Epithelial cell of proximal tubule (primary cell): ENCODE data around the gene PFN1. TPM values are rescaled to one million over a fixed set of nuclear protein-coding genes. Genes with fewer than 3 reads are reported as not detected.

Experiments used
- DNase-seq: peaks from one replicate; pipeline ENCODE4 v3.0.0-alpha.2; 2011; ENCODE audit warnings: low read depth
- H3K4me3 ChIP-seq: 2 replicates; pipeline ENCODE4 v1.5.1; 2011; ENCODE audit warnings: low read depth, mild to moderate bottlenecking, low read length
- total RNA-seq: library from RNA; depleted of rRNA; stranded (reverse); fragments of >200 nt; gene quantifications from 2 replicates; pipeline ENCODE4 v1.2.3, GENCODE V29; 2015
- TF ChIP-seq, protein P1 (sequence below): conservative IDR thresholded peaks from 2 replicates; pipeline ENCODE4 v1.5.1; 2012; ENCODE audit warnings: low read depth, mild to moderate bottlenecking, low read length

Gene PFN1
- total RNA-seq, 1 donor from 2014 or later, result 1,802 TPM

DNA sequence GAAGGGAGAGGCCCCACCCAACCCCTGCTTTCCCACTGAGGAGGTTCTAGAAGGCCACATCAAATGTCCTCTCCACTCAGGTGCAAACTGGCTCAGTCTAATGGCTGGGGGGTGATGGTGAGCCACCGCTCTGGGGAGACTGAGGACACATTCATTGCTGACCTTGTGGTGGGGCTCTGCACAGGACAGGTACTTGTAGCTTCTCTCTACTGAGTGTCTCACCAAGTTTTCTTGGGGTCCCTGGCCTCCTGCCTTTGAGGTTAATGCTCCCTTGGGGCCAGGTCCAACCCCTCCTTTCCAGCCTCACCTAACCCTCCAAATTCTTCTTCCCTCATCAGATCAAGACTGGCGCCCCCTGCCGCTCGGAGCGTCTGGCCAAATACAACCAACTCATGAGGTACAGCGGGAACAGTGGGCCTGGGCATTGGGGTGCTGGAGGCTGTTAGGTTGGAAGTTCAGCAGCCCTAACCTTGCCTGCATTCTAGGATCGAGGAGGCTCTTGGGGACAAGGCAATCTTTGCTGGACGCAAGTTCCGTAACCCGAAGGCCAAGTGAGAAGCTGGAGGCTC lies 8.2 kb upstream of the PFN1 start:
- no peak overlapping the region for H3K4me3 ChIP-seq
- DNase-seq, result no peak
- TF ChIP-seq, protein P1, sequence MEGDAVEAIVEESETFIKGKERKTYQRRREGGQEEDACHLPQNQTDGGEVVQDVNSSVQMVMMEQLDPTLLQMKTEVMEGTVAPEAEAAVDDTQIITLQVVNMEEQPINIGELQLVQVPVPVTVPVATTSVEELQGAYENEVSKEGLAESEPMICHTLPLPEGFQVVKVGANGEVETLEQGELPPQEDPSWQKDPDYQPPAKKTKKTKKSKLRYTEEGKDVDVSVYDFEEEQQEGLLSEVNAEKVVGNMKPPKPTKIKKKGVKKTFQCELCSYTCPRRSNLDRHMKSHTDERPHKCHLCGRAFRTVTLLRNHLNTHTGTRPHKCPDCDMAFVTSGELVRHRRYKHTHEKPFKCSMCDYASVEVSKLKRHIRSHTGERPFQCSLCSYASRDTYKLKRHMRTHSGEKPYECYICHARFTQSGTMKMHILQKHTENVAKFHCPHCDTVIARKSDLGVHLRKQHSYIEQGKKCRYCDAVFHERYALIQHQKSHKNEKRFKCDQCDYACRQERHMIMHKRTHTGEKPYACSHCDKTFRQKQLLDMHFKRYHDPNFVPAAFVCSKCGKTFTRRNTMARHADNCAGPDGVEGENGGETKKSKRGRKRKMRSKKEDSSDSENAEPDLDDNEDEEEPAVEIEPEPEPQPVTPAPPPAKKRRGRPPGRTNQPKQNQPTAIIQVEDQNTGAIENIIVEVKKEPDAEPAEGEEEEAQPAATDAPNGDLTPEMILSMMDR, result no peak

DNA sequence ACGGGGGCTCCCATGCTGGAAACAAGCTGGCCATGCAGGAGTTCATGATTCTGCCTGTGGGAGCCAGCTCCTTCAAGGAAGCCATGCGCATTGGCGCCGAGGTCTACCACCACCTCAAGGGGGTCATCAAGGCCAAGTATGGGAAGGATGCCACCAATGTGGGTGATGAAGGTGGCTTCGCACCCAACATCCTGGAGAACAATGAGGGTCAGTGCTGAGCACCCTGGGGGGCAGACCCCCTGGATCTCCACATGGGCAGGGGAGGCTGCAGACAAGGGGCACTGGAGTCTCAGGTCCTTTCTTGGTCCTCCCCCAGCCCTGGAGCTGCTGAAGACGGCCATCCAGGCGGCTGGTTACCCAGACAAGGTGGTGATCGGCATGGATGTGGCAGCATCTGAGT lies 6.8 kb upstream of the PFN1 start:
- TF ChIP-seq, protein P1, result no peak
- DNase-seq, result no peak
- H3K4me3 ChIP-seq, result no peak overlapping the region

DNA sequence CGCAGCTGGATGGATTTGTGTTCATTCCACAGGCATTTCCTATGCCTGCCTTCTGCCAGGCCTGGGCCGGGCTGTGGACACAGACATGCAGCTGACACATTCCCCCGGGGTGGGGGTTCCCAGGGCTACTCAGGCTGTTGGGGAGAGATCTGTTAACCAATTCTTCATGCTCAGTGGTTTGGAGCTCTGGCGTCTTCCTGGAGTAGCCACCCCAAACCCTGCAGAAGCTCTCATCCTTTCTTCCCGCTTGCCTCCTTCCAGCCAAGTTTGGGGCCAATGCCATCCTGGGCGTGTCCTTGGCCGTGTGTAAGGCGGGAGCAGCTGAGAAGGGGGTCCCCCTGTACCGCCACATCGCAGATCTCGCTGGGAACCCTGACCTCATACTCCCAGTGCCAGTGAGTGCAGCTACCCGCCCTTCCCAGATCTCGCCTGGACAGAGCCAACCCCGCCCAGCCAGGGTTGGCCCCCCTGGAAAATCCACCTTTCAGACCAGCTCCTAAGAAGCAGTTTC lies 5.2 kb upstream of the PFN1 start:
- no peak overlapping the region for H3K4me3 ChIP-seq
- TF ChIP-seq, protein P1, result no peak
- peak; percentile 48 for DNase-seq

DNA sequence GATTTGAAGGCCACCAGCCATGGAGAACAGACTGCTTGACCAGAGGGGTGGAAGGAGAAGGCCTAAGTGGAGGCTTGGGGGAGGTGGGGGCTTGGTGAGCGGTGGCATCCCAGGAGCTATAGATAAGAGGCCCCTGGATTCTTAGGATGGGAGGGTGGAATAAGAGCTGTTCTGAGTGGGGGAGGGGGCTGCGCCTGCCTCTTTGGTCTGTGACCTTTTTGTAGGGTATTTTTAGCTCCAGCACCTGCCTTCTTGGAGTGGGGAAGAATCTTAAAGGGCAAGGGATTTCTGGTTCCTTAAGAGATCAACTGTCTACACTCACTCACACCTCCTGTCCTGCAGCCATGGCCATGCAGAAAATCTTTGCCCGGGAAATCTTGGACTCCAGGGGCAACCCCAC lies 3.2 kb upstream of the PFN1 start:
- no peak for DNase-seq
- TF ChIP-seq, protein P1, result no peak
- no peak overlapping the region for H3K4me3 ChIP-seq

DNA sequence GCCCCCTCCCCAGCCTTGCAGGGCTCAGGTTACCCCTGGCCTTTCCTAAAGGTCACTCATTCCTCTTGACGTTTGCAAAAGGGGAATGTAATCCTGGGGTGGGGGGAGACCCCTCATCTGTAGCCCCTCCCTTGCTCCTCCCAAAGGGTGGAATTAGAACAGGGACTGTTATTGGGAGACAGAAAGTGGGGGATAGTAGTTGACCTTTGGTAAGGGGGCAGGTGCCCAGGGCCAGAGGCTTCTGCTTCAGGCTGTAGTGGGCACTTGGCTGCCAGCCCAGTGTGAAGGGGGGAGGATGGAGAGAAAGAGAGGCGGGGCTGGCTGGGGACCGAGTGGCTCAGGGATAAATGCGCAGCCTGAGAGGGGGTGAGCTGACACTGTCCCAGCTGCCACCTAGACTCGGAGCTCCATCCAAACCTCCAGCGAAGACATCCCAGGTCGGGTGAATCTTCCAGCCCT lies 2.4 kb upstream of the PFN1 start, which contains the start of gene ENO3:
ENO3 (plus strand) TSS at position 374 of the 459 bp plus-strand sequence. CDS start 711 bp downstream, outside the sequence.
- TF ChIP-seq, protein P1, result no peak
- no peak for DNase-seq
- H3K4me3 ChIP-seq, result peak within 1 kb of the TSS; percentile 96

DNA sequence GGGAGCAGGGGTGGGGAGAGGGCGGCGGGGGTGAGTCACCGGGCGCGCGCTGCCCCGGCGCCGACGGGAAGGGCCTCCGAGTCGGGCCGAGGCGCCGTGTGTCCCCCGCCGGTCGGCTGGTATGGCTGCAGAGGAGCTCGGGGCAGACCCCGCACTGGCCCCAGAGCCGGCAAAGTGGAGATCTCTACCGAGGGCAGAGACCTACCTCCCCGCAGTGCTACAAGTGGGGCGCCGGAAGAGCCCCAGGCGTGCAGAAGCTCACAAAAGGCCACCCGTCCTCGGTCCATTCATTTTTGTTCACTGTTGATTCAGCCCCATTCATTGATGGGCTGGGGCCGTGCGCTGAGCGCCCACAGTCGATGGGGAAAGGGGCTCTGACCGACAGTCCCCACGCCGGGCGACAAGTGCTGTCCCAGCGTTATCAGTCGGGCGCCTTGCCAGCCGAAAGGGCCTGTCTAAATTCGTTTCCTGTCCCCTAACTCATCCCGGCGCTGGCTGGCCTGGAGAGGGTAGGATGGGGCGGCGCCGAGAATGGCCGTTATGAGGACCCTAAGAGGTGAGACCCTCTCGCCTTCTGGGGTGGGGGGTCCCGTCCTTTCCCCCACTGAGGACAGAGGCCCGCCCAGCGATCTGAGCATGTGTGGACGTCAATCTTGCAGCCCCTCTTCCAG lies 1.9 kb upstream of the PFN1 start:
- H3K4me3 ChIP-seq, result peak overlapping the region; percentile 96
- TF ChIP-seq, protein P1, result no peak
- DNase-seq, result no peak
